HG03521 (cell line): ENCODE measurements around the gene NEU4.

Experiments
- ATAC-seq: cut with Tn5 transposase; IDR thresholded peaks from one replicate; pipeline ENCODE4 v1.9.1; 2021; ENCODE audit warnings: mild to moderate bottlenecking, moderate library complexity; ENCODE audit not compliant: unreplicated experiment

The NEU4 gene

GRCh38 chr2:241860184-241861078 lies 51.4 kb downstream of the NEU4 start:
- no peak for ATAC-seq

GRCh38 chr2:241861264-241861663 lies 52.3 kb downstream of the NEU4 start:
- ATAC-seq, result no peak

- ATAC-seq, result no peak
Observed at GRCh38 chr2:241862093-241862492, 53.1 kb downstream of the NEU4 start.

- ATAC-seq, result no peak
Observed at GRCh38 chr2:241862775-241863535, 54.0 kb downstream of the NEU4 start.

GRCh38 chr2:241863536-241863954 lies 54.6 kb downstream of the NEU4 start:
- no peak for ATAC-seq

GRCh38 chr2:241864168-241864849 lies 55.3 kb downstream of the NEU4 start:
- no peak for ATAC-seq

- ATAC-seq, result no peak
Observed at GRCh38 chr2:241864850-241865213, 55.8 kb downstream of the NEU4 start.

GRCh38 chr2:241865416-241865956 lies 56.5 kb downstream of the NEU4 start:
- no peak for ATAC-seq

- no peak for ATAC-seq
Observed at GRCh38 chr2:241865957-241866789, 57.2 kb downstream of the NEU4 start.
